GM15510 (cell line): Measurements from ENCODE around the gene ZC3H18.

ENCODE experiments used
- POLR2A ChIP-seq: IDR thresholded peaks from 3 replicates; pipeline ENCODE4 v1.6.1; 2011; ENCODE audit warnings: borderline replicate concordance; ENCODE audit not compliant: insufficient read length; ENCODE audit errors: extremely low read depth

Gene ZC3H18

GRCh38 chr16:88638323-88639230, 68.4 kb downstream of the ZC3H18 start, which contains the start of gene IL17C:
IL17C (plus strand) TSS chr16:88638572; CDS start chr16:88638642, 70 bp downstream.
- no peak for TF ChIP-seq POLR2A

- no peak for TF ChIP-seq POLR2A
Observed at GRCh38 chr16:88639231-88640038, 69.2 kb downstream of the ZC3H18 start.

GRCh38 chr16:88640039-88640495, 69.9 kb downstream of the ZC3H18 start:
- no peak for TF ChIP-seq POLR2A

GRCh38 chr16:88640498-88641247, 70.5 kb downstream of the ZC3H18 start:
- no peak for TF ChIP-seq POLR2A

GRCh38 chr16:88642881-88643643, 72.9 kb downstream of the ZC3H18 start:
- TF ChIP-seq POLR2A = no peak

GRCh38 chr16:88643644-88643932, 73.4 kb downstream of the ZC3H18 start:
- TF ChIP-seq POLR2A = no peak

- no peak for TF ChIP-seq POLR2A
Observed at GRCh38 chr16:88645455-88645854, 75.3 kb downstream of the ZC3H18 start.

- no peak for TF ChIP-seq POLR2A
Observed at GRCh38 chr16:88645941-88646340, 75.7 kb downstream of the ZC3H18 start.

- TF ChIP-seq POLR2A = no peak
Observed at GRCh38 chr16:88646345-88647034, 76.3 kb downstream of the ZC3H18 start.

- peak; percentile 15 for TF ChIP-seq POLR2A
Observed at GRCh38 chr16:88647178-88648070, 77.2 kb downstream of the ZC3H18 start.

- no peak for TF ChIP-seq POLR2A
Observed at GRCh38 chr16:88649195-88649923, 79.2 kb downstream of the ZC3H18 start.
